NB4 (cell line): ENCODE results near the gene ARHGEF18.
A peak's percentile ranks its signal among the peaks of the same experiment; 100 is the strongest.

Experiments
- DNase-seq: peaks from one replicate; pipeline ENCODE4 v3.0.0; 2010; ENCODE audit warnings: low read depth
- H3K4me3 ChIP-seq: one replicate; pipeline ENCODE4 v1.5.1; 2011; ENCODE audit warnings: mild to moderate bottlenecking, low read depth, low read length, moderate library complexity
- MYC ChIP-seq: IDR thresholded peaks from 2 replicates; pipeline ENCODE4 v1.6.1; 2011; ENCODE audit warnings: low read depth, low read length
- POLR2A ChIP-seq: IDR thresholded peaks from 2 replicates; pipeline ENCODE4 v1.6.1; 2011; ENCODE audit warnings: mild to moderate bottlenecking; ENCODE audit not compliant: insufficient read length; ENCODE audit errors: extremely low read depth
- TF ChIP-seq, protein P1 (sequence below): IDR thresholded peaks from 2 replicates; pipeline ENCODE4 v1.6.1; 2011; ENCODE audit warnings: low read depth, low read length
- TF ChIP-seq, protein P2 (sequence below): IDR thresholded peaks from one replicate; pipeline ENCODE4 v1.5.1; 2012; ENCODE audit warnings: low read depth, low read length

Gene ARHGEF18

DNA sequence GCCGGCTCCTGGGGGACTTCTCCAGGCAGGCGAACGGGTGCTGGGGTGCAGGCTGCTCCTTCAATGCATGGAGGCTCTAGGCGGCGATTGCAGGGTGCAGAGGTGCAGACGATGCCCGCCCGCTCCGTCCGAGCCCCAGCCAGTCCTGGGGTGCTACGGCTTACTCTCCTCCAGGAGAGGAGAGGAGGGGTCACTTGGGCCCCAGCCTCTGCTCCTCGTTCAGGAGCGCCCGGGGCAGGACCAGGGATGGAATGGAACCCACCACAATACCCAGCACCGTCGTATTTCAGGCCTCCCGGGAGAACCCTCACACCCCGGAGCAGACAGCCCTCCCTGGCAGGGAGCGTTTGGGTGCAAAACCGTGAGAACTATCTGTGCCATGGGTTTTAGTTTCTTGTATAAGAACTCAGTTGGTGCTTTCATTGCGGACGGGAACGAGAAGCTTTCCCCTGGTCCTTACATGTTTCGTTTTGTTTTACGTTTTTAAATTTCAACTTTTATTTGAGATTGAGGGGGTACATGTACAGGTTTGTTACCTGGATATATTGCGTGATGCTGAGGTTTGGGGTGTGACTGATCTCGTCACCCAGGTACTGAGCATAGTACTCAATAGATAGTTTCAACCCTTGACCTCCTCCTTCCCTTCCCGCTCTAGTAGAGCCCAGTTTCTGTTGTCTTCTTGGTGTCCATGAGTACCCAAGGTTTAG lies 46.8 kb downstream of the ARHGEF18 start:
- H3K4me3 ChIP-seq = peak overlapping the region; percentile 78
- no peak for DNase-seq
- TF ChIP-seq POLR2A (no peak), MYC (no peak)
- TF ChIP-seq, protein P1, sequence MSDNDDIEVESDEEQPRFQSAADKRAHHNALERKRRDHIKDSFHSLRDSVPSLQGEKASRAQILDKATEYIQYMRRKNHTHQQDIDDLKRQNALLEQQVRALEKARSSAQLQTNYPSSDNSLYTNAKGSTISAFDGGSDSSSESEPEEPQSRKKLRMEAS = no peak
- TF ChIP-seq, protein P2, sequence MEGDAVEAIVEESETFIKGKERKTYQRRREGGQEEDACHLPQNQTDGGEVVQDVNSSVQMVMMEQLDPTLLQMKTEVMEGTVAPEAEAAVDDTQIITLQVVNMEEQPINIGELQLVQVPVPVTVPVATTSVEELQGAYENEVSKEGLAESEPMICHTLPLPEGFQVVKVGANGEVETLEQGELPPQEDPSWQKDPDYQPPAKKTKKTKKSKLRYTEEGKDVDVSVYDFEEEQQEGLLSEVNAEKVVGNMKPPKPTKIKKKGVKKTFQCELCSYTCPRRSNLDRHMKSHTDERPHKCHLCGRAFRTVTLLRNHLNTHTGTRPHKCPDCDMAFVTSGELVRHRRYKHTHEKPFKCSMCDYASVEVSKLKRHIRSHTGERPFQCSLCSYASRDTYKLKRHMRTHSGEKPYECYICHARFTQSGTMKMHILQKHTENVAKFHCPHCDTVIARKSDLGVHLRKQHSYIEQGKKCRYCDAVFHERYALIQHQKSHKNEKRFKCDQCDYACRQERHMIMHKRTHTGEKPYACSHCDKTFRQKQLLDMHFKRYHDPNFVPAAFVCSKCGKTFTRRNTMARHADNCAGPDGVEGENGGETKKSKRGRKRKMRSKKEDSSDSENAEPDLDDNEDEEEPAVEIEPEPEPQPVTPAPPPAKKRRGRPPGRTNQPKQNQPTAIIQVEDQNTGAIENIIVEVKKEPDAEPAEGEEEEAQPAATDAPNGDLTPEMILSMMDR = no peak

DNA sequence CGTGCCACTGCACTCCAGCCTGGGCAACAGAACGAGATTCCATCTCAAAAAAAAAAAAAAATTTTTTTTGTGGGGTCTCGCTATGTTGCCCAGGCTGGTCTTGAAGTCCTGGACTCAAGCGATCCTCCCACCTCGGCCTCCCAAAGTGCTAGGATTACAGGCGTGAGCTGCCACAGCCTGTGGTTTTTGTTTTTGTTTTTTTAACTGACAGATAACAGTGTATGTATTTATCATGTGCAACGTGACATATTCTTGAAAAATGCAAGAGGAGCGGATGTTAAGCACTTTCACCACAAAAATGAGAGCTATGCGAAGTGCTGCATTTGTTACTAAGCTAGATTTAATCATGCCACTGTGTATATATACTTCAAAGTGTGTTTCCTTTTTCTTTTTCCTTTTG lies 49.0 kb downstream of the ARHGEF18 start:
- TF ChIP-seq, protein P2 = no peak
- TF ChIP-seq MYC (no peak), POLR2A (no peak)
- TF ChIP-seq, protein P1 = no peak
- no peak for DNase-seq
- H3K4me3 ChIP-seq = no peak overlapping the region
